ENCODE results near the gene CELA2B.
A peak's percentile ranks its signal among the peaks of the same experiment; 100 is the strongest.

Gene CELA2B

GRCh38 chr1:15524283-15525049 is 48.6 kb downstream of the CELA2B start:
- peak overlapping the region; percentile 68; the same call in 1 of the 2 replicates for H3K9ac ChIP-seq (ENCODE audit: low read depth, low read length)
- no peaks in the 10 kb centered on the region for H3K9me3 ChIP-seq (ENCODE audit: insufficient read depth, low read depth, low read length)
- peak overlapping the region; percentile 77 for H3K4me3 ChIP-seq (ENCODE audit: low read length)
- no peak overlapping the region for H3K27ac ChIP-seq (ENCODE audit: low read length)
- H3K27me3 ChIP-seq (ENCODE audit: insufficient read depth, low read length): no peaks in the 10 kb centered on the region
- H3K4me1 ChIP-seq (ENCODE audit: insufficient read depth, low read length): peaks cover 2% of the 10 kb centered on the region; the same call in 1 of the 2 replicates
- no peaks in the 10 kb centered on the region for H3K36me3 ChIP-seq (ENCODE audit: insufficient read depth, low read depth, low read length)

GRCh38 chr1:15525050-15526020 is 49.4 kb downstream of the CELA2B start:
- Histone ChIP-seq H3K27me3 (ENCODE audit: insufficient read depth, low read length) (no peaks in the 10 kb centered on the region), H3K9ac (ENCODE audit: low read depth, low read length) (no peak overlapping the region), H3K4me3 (ENCODE audit: low read length) (peak overlapping the region; percentile 82), H3K9me3 (ENCODE audit: insufficient read depth, low read depth, low read length) (no peaks in the 10 kb centered on the region), H3K36me3 (ENCODE audit: insufficient read depth, low read depth, low read length) (peaks cover 1% of the 10 kb centered on the region; the same call in 1 of the 2 replicates), H3K27ac (ENCODE audit: low read length) (no peak overlapping the region), H3K4me1 (ENCODE audit: insufficient read depth, low read length) (peaks cover 2% of the 10 kb centered on the region; the same call in 1 of the 2 replicates)

- no peaks in the 10 kb centered on the region for H3K9me3 ChIP-seq (ENCODE audit: insufficient read depth, low read depth, low read length)
- no peak overlapping the region for H3K9ac ChIP-seq (ENCODE audit: low read depth, low read length)
- no peaks in the 10 kb centered on the region for H3K27me3 ChIP-seq (ENCODE audit: insufficient read depth, low read length)
- H3K27ac ChIP-seq (ENCODE audit: low read length): no peak overlapping the region
- peaks cover 2% of the 10 kb centered on the region; the same call in 1 of the 2 replicates for H3K4me1 ChIP-seq (ENCODE audit: insufficient read depth, low read length)
- peak overlapping the region; percentile 82 for H3K4me3 ChIP-seq (ENCODE audit: low read length)
- peaks cover 8% of the 10 kb centered on the region; the same call in 1 of the 2 replicates for H3K36me3 ChIP-seq (ENCODE audit: insufficient read depth, low read depth, low read length)
These were observed 50.2 kb downstream of the CELA2B start for GRCh38 chr1:15526021-15526489.

- Histone ChIP-seq H3K9me3 (ENCODE audit: insufficient read depth, low read depth, low read length) (no peaks in the 10 kb centered on the region), H3K4me1 (ENCODE audit: insufficient read depth, low read length) (peaks cover 2% of the 10 kb centered on the region; the same call in 1 of the 2 replicates), H3K27ac (ENCODE audit: low read length) (no peak within 1 kb of the TSS), H3K27me3 (ENCODE audit: insufficient read depth, low read length) (no peaks in the 10 kb centered on the region), H3K9ac (ENCODE audit: low read depth, low read length) (peak within 1 kb of the TSS; percentile 78), H3K4me3 (ENCODE audit: low read length) (peak within 1 kb of the TSS; percentile 83), H3K36me3 (ENCODE audit: insufficient read depth, low read depth, low read length) (peaks cover 8% of the 10 kb centered on the region; the same call in 1 of the 2 replicates)
These were observed 50.8 kb downstream of the CELA2B start, which contains the start of gene DNAJC16 for GRCh38 chr1:15526490-15527339. DNAJC16 (plus strand) TSS chr1:15526848; CDS start chr1:15529106, 2,258 bp downstream.

DNA sequence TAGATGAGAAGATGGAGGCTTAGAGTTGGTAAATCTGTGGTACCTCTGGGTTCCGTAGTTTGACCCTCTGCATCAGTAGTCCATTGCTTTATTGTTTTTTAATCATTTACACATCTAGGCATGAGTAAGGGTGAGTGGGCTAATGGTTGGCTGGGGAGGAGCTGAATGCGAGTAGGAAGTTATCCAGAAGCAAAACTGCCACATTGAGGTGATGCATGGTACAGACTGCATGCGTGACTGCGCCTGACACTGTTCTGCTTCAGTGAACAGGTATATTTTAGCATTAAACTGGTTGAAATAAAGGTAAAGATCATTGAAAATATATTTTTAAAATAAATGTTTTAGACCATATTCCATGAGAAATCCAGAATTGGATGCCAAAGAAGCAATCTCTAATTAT is 55.1 kb downstream of the CELA2B start:
- H3K27me3 ChIP-seq (ENCODE audit: insufficient read depth, low read length): no peaks in the 10 kb centered on the region
- no peak overlapping the region for H3K4me3 ChIP-seq (ENCODE audit: low read length)
- no peak overlapping the region for H3K27ac ChIP-seq (ENCODE audit: low read length)
- H3K9me3 ChIP-seq (ENCODE audit: insufficient read depth, low read depth, low read length): no peaks in the 10 kb centered on the region
- no peaks in the 10 kb centered on the region; the same call in 1 of the 2 replicates for H3K4me1 ChIP-seq (ENCODE audit: insufficient read depth, low read length)
- H3K9ac ChIP-seq (ENCODE audit: low read depth, low read length): no peak overlapping the region
- peaks cover 30% of the 10 kb centered on the region for H3K36me3 ChIP-seq (ENCODE audit: insufficient read depth, low read depth, low read length)

- no peak overlapping the region for H3K27ac ChIP-seq (ENCODE audit: low read length)
- H3K36me3 ChIP-seq (ENCODE audit: insufficient read depth, low read depth, low read length): peaks cover 35% of the 10 kb centered on the region
- H3K9ac ChIP-seq (ENCODE audit: low read depth, low read length): no peak overlapping the region
- H3K27me3 ChIP-seq (ENCODE audit: insufficient read depth, low read length): no peaks in the 10 kb centered on the region
- no peaks in the 10 kb centered on the region for H3K4me1 ChIP-seq (ENCODE audit: insufficient read depth, low read length)
- H3K9me3 ChIP-seq (ENCODE audit: insufficient read depth, low read depth, low read length): no peaks in the 10 kb centered on the region
- H3K4me3 ChIP-seq (ENCODE audit: low read length): no peak overlapping the region
These were observed 55.8 kb downstream of the CELA2B start for GRCh38 chr1:15531682-15532081.

GRCh38 chr1:15538771-15539170 is 62.9 kb downstream of the CELA2B start:
- H3K4me1 ChIP-seq (ENCODE audit: insufficient read depth, low read length): no peaks in the 10 kb centered on the region
- H3K9ac ChIP-seq (ENCODE audit: low read depth, low read length): no peak overlapping the region
- H3K36me3 ChIP-seq (ENCODE audit: insufficient read depth, low read depth, low read length): peaks cover 80% of the 10 kb centered on the region
- no peaks in the 10 kb centered on the region for H3K27me3 ChIP-seq (ENCODE audit: insufficient read depth, low read length)
- H3K4me3 ChIP-seq (ENCODE audit: low read length): no peak overlapping the region
- H3K27ac ChIP-seq (ENCODE audit: low read length): no peak overlapping the region
- H3K9me3 ChIP-seq (ENCODE audit: insufficient read depth, low read depth, low read length): no peaks in the 10 kb centered on the region

DNA sequence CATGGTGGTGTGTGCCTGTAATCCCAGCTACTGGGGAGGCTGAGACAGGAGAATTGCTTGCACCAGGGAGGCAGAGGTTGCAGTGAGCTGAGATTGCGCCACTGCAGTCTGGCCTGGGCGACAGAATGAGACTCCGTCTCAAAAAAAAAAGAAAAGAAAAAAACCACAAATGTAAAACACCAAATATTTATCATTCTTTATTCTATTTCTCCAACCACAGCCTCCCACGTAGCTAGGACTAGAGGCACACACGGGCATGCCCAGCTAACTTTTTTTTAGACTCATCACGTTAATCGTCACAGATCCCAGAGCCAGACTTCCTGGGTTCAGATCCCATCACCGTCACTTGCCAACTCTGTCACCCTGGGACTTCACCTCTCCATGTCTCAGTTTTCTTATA is 64.3 kb downstream of the CELA2B start:
- Histone ChIP-seq H3K9ac (ENCODE audit: low read depth, low read length) (no peak overlapping the region), H3K27ac (ENCODE audit: low read length) (no peak overlapping the region), H3K4me1 (ENCODE audit: insufficient read depth, low read length) (no peaks in the 10 kb centered on the region), H3K36me3 (ENCODE audit: insufficient read depth, low read depth, low read length) (peaks cover 82% of the 10 kb centered on the region), H3K27me3 (ENCODE audit: insufficient read depth, low read length) (no peaks in the 10 kb centered on the region), H3K9me3 (ENCODE audit: insufficient read depth, low read depth, low read length) (no peaks in the 10 kb centered on the region), H3K4me3 (ENCODE audit: low read length) (no peak overlapping the region)
